Peyer's patch (tissue), 4 donors: ENCODE results near the gene PODXL2. TPM values are rescaled to one million over a fixed set of nuclear protein-coding genes. Genes with fewer than 3 reads are reported as not detected.
"Not testable (repeated sequence)": the region's sequence is repeated elsewhere in the genome, so short reads cannot be mapped to it uniquely, and the experiment has no call there.

ENCODE experiments used
- DNase-seq, 3 donors: peaks; one replicate each; pipeline ENCODE4 v3.0.0-alpha.2; 2017 to 2019
- H3K27ac ChIP-seq, 4 donors: fragments of 200-600 bp; sonication (generic); one replicate each; pipeline ENCODE4 v1.5.1; 2016 to 2019
- H3K27me3 ChIP-seq, 2 donors: fragments of 200-600 bp; sonication (generic); one replicate each; pipeline ENCODE4 v1.5.1; 2019
- H3K36me3 ChIP-seq, 3 donors: fragments of 200-600 bp; sonication (generic); one replicate each; pipeline ENCODE4 v1.5.1; 2016 to 2019
- H3K4me1 ChIP-seq, 4 donors: fragments of 200-600 bp; sonication (generic); one replicate each; pipeline ENCODE4 v1.5.1; 2016 to 2019
- H3K4me3 ChIP-seq, 4 donors: fragments of 200-600 bp; sonication (generic); 1 replicate in 3 of 4; 2 replicates in 1 of 4; pipeline ENCODE4 v1.5.1; 2016 to 2019; ENCODE audit warnings: mild to moderate bottlenecking in 1 of 4
- H3K9me3 ChIP-seq, 4 donors: fragments of 200-600 bp; sonication (generic); one replicate each; pipeline ENCODE4 v1.5.1; 2016 to 2019; ENCODE audit warnings: mild to moderate bottlenecking in 1 of 4
- CTCF ChIP-seq, 6 experiments: fragments of 450-650 bp in 4 of 6; fragments of 200-600 bp in 2 of 6; sonication (generic) in 1 of 6; IDR thresholded peaks; one replicate each; pipeline ENCODE4 v1.5.1; 2017 to 2019; ENCODE audit warnings: antibody characterized with exemption in 6 of 6, mild to moderate bottlenecking in 3 of 6, moderate library complexity in 1 of 6
- POLR2A ChIP-seq, 2 donors: fragments of 450-650 bp; IDR thresholded peaks; one replicate each; pipeline ENCODE4 v1.5.1; 2017; ENCODE audit warnings: antibody characterized with exemption in 2 of 2, mild to moderate bottlenecking in 2 of 2, moderate library complexity in 2 of 2
- total RNA-seq, 4 donors: library from RNA; depleted of rRNA; stranded (reverse); fragments of >200 nt; gene quantifications; one replicate each; pipeline ENCODE4 v1.1.0, GENCODE V29; 2016

The PODXL2 gene
- total RNA-seq, 4 donors from 2014 or later: 7.4 to 15.6 (median 9.9) TPM

GRCh38 chr3:127604035-127604434 is 24.9 kb upstream of the PODXL2 start:
- H3K9me3 ChIP-seq: no peaks in the 10 kb centered on the region
- TF ChIP-seq CTCF (IDR thresholded peaks at IDR 0.05) (no peak), POLR2A (IDR thresholded peaks at IDR 0.05) (no peak)
- H3K27ac ChIP-seq: no peak overlapping the region
- H3K4me3 ChIP-seq: no peak overlapping the region
- H3K4me1 ChIP-seq: peaks cover 0 to 5% (median 0%) of the 10 kb centered on the region in 4 donors
- H3K27me3 ChIP-seq: no peaks in the 10 kb centered on the region
- peaks cover 0 to 28% (median 0%) of the 10 kb centered on the region in 3 donors for H3K36me3 ChIP-seq
- DNase-seq: no peak

GRCh38 chr3:127604546-127605165 is 24.3 kb upstream of the PODXL2 start:
- no peak overlapping the region for H3K4me3 ChIP-seq
- H3K27me3 ChIP-seq: no peaks in the 10 kb centered on the region
- H3K4me1 ChIP-seq: no peaks in the 10 kb centered on the region
- no peak for DNase-seq
- TF ChIP-seq POLR2A (IDR thresholded peaks at IDR 0.05): no peak
- no peak for TF ChIP-seq CTCF (IDR thresholded peaks at IDR 0.05)
- no peak overlapping the region for H3K27ac ChIP-seq
- H3K9me3 ChIP-seq: no peaks in the 10 kb centered on the region
- H3K36me3 ChIP-seq: peaks cover 0 to 28% (median 0%) of the 10 kb centered on the region in 3 donors

GRCh38 chr3:127605547-127605946 is 23.4 kb upstream of the PODXL2 start:
- not testable (repeated sequence) for DNase-seq, H3K9me3 ChIP-seq, H3K27ac ChIP-seq, H3K4me1 ChIP-seq, H3K4me3 ChIP-seq, H3K27me3 ChIP-seq
- peaks cover 0 to 28% (median 0%) of the 10 kb centered on the region in 3 donors for H3K36me3 ChIP-seq

GRCh38 chr3:127606086-127606805 is 22.7 kb upstream of the PODXL2 start:
- H3K36me3 ChIP-seq: peaks cover 0 to 28% (median 0%) of the 10 kb centered on the region in 3 donors

GRCh38 chr3:127606981-127607595 is 21.9 kb upstream of the PODXL2 start:
- no peaks in the 10 kb centered on the region for H3K27me3 ChIP-seq
- DNase-seq: no peak
- TF ChIP-seq CTCF (IDR thresholded peaks at IDR 0.05): no peak
- TF ChIP-seq POLR2A (IDR thresholded peaks at IDR 0.05): no peak
- no peak overlapping the region for H3K27ac ChIP-seq
- no peaks in the 10 kb centered on the region for H3K9me3 ChIP-seq
- H3K4me3 ChIP-seq: no peak overlapping the region
- H3K4me1 ChIP-seq: no peaks in the 10 kb centered on the region
- H3K36me3 ChIP-seq: peaks cover 0 to 28% (median 0%) of the 10 kb centered on the region in 3 donors

More at GRCh38 chr3:127606086-127606805, 22.7 kb upstream of the PODXL2 start:
- H3K4me3 ChIP-seq: no peak overlapping the region
- H3K27ac ChIP-seq: no peak overlapping the region
- no peaks in the 10 kb centered on the region for H3K27me3 ChIP-seq
- DNase-seq: no peak
- H3K4me1 ChIP-seq: no peaks in the 10 kb centered on the region
- TF ChIP-seq POLR2A (IDR thresholded peaks at IDR 0.05) (no peak), CTCF (IDR thresholded peaks at IDR 0.05) (no peak)
- H3K9me3 ChIP-seq: no peaks in the 10 kb centered on the region
